ENCODE results near the gene EHD1.
"Not testable (repeated sequence)": the region's sequence is repeated elsewhere in the genome, so short reads cannot be mapped to it uniquely, and the experiment has no call there.

The EHD1 gene

DNA sequence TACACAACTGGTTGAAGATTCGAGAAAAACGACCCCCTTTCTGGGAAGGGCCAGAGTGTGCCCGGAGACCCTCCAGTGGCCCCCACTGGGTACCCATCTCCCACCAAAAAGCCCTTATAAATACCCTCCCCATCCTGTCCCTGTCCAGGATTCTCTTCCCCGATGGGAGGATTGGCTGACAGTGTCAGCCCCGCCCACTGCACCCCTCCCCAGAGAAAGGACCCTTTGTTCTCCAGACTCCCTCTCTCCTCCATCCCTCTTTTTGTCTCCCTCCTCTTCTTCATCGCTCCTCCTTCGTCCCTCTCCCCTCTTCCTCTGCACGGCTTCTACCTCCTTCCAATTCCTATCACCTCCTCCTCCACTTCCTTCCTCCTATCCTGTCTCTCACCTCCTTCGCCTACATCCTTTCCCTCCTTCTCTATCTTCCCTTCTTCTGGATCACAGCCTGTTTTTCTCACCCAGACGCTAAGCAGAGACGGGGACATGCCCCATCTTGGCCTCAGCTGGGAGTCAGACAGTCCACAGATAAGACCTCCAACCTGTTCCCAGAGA is 54.8 kb downstream of the EHD1 start:
- DNase-seq, result no peak

DNA sequence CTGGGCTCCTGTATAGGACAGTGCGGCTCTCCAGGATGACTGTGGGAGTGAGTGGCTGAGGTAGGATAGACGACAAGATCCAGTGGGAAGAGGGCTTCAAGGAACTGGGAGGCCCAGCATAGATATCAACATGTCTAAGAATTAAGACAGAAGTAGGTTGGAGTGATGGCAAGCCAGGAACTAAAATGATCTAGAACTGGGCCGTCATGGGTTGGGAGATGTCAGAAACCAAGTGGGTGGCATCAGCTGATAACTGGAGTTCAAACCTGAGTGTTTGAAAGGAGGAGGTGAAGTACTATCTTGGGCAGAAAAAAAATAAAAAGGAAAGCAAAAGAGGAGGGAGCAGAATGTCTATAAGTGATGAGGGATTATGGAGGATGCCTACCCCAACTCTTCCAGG is 60.9 kb downstream of the EHD1 start:
- DNase-seq, result no peak

DNA sequence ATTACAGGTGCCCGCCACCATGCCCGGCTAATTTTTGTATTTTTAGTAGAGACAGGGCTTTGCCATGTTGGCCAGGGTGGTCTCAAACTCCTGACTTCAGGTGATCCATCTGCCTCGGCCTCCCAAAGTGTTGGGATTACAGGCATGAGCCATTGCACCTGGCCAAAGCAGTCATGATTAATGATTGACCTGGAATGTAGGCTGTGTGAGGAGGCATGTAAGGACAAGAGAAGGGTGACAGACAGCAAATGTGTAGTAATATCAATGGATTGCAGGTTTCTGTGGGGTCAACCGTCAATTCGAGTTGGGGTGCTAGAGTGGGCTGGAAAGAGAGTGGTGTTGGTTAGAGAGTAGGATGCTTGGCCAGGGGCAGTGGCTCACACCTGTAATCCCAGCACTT is 63.0 kb downstream of the EHD1 start:
- DNase-seq, result not testable (repeated sequence)

DNA sequence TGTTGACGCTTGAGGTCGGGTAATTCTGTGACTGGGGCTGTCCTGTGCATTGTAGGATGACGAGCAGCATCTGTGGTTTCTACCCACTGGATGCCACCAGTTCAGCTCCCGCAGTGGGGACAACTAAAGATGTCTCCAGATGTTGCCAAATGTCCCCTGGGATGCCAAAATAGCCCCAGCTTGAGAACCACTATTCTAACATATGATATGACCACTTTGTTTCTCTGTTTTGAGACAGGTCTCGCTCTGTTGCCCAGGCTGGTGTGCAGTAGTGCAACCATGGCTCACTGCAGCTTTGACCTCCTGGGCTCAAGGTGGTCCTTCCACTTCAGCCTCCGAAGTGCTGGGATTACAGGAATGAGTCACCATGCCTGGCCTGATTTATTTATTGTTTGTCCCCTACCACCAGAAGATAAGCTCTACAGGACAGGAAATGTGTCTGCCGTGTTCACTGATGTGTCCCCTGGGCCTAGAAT is 63.7 kb downstream of the EHD1 start:
- no peak for DNase-seq

DNA sequence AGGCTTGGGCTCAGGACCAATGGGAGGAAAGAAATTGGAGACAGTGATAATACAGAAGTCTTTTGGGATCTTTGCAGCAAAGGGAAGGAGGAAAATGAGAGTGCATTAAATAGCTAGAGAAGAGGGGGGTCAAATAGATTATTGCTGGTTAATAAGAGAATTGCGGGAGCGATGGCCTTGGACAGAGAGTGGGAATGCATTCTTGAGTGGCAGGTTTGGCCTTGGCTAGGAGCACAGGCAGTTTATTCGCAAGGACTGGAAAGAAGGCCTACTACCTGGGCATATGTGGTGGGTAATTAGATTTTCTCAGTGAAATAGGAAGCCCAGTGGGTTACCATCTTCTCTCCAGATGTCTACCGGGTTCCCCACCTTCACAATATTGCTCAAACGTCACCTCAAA is 64.6 kb downstream of the EHD1 start:
- no peak for DNase-seq

DNA sequence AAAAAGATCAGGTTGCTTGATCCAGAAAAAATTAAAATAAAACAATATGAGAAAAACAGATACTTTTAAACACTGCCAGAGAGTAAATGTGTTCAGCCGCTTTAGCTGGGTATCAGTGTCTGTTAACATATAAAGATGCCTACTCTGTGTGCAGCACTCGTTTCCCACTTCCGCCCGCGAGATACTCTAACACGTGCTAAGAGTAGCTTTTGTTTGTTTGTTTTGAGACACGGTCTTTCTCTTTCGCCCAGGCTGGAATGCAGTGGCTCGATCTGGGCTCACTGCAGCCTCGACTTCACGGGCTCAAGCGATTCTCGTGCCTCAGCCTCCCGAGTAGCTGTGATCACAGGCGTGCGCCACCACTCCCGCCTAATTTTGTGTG is 67.5 kb downstream of the EHD1 start:
- no peak for DNase-seq

DNA sequence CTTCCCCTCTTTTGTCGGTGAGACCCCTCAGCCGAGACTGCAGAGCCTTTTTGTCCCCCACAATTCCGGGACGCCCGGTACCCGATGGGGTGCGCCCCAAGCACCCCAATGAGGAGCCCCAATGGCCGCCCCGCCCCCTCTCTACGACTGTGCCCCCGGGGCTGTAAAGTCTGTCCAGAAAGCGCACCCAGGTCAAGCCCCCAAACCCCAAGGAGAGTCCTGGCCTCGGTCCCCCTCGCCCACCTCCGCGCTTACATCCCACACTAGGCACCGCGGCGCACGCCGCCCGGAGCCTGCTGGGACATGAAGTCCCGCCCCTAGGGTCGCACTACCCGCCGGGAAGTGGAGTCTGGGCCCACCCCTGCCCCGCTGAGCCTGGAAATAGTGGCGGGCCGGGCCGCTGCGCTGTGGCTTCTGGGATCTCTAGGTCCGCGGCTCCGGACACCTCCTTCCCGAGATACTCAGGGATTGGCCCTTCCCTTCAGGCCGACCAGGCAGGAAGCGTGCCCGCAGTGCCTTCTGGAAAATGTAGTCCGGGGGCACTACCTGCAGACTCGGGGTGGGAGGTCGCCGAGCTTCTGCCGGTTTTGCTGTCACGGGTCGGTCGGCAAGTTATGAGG is 68.0 kb downstream of the EHD1 start, which contains the start of gene MEN1:
Gene MEN1 (minus strand): TSS at position 281 of the 620 bp plus-strand sequence. CDS start 442 bp downstream, outside the sequence.
- peak; percentile 95 to 98 for DNase-seq

DNA sequence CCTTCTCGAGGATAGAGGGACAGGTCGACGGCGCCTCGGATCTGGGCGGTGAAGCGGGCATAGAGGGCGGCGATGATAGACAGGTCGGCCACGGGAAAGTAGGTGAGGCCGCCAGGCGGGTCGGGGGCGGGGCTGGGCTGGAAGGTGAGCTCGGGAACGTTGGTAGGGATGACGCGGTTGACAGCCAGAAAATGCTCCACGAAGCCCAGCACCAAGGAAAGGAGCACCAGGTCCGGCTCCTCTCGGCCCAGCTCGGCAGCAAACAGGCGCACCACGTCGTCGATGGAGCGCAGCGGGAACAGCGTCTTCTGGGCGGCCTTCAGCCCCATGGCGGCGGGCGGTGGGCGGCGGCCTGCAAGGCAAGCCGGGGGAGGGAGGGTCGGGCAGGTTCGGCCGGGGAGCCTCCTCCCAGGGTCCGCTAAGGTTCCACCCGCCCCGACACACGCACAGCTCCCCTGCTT is 68.6 kb downstream of the EHD1 start:
- DNase-seq, result no peak

DNA sequence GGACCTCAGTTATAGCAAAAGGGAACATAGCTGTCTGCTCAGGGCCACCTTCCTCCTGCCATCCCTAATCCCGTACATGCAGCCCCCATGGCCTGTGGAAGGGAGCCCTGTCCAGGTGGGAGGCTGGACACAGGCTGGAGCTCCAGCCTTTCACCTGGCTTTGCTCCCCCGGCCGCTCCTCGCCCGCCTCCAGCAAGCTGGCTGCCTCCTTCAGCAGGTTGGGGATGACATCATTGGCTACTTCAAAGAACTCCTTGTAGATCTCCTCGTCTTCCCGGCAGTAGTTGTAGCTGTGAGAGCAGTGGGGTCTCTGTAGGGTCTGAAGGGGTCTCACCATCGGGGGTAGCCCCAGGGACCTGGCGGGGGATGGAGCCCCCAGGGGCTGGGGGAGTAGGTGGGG is 72.9 kb downstream of the EHD1 start:
- DNase-seq, result no peak

DNA sequence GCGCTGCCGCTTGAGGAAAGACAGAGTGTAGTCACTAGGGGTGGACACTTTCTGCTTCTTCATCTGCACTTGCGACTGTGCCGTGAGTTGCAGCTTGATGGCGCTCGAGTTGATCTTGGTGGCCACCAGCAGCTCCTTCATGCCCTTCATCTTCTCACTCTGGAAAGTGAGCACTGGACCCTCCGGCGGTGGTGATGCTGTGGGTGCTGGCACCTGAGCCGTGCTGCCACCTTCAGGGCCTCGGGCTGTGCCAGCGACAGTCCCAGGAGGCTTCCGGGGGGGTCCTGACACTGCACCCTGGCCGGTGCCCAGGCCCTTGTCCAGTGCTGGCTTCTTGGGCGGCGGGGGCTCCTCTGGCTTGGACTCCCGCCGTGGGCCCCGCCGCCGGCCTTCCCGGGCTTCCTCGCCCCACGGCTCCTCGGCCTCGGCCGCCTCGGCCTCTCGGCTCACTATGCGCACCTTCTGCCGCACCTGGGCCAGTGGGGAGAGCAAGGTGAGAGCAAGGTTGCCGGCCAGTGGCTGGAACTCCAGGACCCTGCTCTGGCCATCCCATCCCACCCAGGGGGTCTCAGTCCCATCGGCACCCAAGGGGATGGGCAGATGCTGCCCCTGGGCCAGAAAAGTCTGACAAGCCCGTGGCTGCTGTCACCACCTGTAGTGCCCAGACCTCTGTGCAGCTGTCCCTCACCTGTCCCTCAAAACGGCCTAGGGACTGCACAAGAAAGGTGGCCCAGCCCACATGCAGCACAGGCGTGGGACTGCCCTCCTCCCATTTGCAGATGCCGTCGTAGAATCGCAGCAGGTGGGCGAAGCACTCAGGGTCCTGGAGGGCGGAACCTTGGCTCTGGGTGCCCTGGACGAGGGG is 73.8 kb downstream of the EHD1 start:
- no peak for DNase-seq

DNA sequence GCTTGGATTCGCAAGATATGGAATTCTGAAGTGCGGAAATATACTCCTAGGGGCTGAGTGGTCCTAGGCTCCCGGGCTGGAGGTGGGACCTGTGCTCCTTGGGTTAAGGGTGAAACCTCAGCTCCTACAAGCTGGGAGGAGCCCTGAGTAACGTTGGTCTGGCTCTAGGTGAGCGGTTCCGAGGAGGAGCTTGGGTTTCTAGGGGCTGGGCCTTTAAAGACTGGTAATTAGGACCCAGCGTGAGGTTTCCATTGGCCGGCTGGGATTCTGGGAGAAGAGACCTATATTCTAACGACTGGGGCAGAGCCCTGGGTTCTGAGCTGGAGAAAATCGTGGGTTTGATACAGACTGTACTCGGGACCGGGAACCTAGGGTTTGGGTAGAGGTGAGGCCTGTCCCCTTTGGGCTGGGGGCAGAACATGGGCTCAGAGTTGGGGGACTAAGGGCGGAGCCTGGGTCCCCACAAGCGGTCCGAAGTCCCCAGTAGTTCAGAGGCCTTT is 74.5 kb downstream of the EHD1 start:
- DNase-seq, result no peak

DNA sequence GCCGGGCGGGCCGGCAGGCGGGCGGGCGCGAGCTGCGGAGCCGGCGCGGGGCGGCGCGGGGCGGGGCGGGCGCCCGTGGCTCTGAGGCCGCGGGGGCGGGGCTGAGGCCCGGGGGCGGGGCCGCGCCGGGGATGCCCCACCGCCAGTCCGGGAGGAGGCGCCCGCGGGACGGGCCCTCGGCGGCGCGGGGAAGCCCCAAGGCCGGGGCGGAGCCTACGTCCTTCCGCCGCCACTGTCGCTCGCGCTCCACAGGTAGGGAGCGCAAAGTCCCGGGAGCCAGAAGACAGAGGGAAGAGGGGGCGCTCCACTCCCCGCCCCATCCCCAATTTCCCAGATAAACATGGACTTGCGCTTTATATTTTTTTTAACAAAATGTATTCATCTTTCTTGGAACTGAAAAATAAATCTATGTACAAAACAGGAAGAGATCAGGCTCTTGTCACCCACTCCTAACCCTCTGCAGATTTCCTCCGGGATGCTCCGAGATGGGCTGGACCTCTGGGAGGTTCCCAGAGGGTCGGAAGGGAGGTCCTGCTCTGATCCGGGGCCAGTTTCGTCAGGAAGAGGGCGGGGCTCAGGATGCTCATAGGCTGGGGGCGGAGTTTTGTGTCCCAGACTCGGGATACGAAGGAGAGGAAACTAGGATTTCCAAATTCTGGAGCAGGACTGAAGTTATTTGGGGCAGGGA is 75.1 kb downstream of the EHD1 start, which contains the start of gene MAP4K2:
Gene MAP4K2 (minus strand): TSS at position 57 of the 688 bp plus-strand sequence. CDS start 65 bp downstream, outside the sequence.
- DNase-seq, result peak; percentile 58 to 70

DNA sequence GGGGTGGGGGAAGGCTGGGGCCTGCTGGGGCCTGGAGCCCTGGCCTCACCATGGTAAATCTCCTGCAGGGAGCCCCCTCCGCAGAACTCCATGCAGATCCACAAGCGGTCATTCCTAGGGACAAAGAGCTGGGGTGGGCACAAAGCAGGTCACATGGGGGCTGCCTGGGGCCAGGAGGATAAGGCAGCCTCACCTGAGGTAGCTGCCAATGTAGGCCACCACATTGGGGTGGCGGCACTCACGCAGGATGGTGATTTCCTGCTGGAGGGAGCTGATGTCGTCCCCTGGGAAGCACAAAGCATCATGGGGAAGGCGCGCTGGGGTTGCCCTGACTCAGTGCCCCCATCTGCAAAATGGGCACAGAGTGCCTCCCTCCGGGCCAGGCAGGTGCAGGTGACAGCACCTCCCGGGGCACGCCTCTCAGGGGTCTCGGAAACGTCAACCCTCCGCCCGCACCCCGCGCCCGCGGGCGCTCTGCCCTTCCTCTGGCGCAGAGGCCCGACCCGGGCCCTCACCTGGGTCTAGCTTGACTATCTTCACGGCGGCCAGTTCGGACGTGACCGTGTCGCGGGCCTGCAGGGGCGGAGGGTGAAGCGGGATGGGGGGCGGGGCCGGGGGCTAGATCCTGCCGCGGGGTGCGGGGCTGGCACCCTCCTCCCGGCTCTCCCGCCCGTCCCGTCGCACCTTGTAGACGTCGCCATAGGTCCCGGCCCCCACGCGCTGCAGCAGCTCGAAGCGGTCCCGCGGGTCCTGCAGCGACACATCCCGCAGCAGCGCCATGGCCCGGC is 75.9 kb downstream of the EHD1 start:
- DNase-seq, result no peak
